Tibial nerve (tissue), 3 donors: ENCODE results near the gene SEPHS2.

Source experiments
- CTCF ChIP-seq, 5 experiments: fragments of 200-600 bp in 3 of 5; fragments of 450-650 bp in 2 of 5; sonication (generic) in 3 of 5; IDR thresholded peaks; one replicate each; pipeline ENCODE4 v1.5.1; 2016 to 2019; ENCODE audit warnings: antibody characterized with exemption in 5 of 5, mild to moderate bottlenecking in 3 of 5, moderate library complexity in 2 of 5
- POLR2A ChIP-seq, 2 donors: fragments of 450-650 bp; IDR thresholded peaks; one replicate each; pipeline ENCODE4 v1.6.1; 2017; ENCODE audit warnings: antibody characterized with exemption in 2 of 2, mild to moderate bottlenecking in 2 of 2, moderate library complexity in 2 of 2

DNA sequence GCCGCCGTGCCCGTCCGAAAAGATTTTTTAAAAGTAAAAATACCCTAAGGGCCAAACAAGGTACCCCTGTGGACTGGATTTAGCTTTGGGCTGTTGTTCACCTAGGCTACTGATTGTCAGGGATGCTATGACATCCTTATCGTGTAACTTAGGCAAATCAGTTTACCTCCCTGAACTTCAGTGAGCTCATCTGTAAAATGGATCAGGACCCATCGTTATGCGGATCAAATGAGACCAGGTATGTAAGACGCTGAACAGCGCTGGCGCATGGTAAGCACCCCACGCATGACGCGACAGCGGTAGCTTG, 38.9 kb downstream of the SEPHS2 start:
- TF ChIP-seq CTCF (IDR thresholded peaks at IDR 0.05) (no peak), POLR2A (IDR thresholded peaks at IDR 0.05) (no peak)
